ENCODE measurements around the gene OCRL.

DNA sequence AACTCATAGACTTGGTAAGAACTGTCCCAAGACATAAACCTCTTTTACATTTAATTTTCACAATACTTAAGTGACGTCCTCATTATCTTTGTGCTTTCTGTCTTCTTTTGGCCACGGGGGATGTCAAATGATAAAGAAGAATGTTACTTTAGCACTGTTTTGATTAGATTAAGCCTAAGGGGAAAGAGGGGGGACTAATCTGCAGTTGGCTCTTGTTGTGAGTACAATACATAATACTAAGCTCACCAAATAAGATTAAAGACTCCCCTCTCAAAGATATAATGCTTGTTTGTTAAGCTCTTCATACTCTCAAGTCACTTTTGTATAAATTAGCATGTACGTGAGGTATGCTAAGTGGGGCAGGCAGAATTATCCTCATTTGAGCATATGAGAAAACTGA lies 36.5 kb downstream of the OCRL start:
- TF ChIP-seq, protein P1, sequence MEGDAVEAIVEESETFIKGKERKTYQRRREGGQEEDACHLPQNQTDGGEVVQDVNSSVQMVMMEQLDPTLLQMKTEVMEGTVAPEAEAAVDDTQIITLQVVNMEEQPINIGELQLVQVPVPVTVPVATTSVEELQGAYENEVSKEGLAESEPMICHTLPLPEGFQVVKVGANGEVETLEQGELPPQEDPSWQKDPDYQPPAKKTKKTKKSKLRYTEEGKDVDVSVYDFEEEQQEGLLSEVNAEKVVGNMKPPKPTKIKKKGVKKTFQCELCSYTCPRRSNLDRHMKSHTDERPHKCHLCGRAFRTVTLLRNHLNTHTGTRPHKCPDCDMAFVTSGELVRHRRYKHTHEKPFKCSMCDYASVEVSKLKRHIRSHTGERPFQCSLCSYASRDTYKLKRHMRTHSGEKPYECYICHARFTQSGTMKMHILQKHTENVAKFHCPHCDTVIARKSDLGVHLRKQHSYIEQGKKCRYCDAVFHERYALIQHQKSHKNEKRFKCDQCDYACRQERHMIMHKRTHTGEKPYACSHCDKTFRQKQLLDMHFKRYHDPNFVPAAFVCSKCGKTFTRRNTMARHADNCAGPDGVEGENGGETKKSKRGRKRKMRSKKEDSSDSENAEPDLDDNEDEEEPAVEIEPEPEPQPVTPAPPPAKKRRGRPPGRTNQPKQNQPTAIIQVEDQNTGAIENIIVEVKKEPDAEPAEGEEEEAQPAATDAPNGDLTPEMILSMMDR (IDR thresholded peaks at IDR 0.05): no peak
- TF ChIP-seq GABPA (IDR thresholded peaks at IDR 0.05; ENCODE audit: low read depth) (no peak), POLR2AphosphoS5 (IDR thresholded peaks at IDR 0.05; ENCODE audit: low read depth, low read length) (no peak), SIN3A (IDR thresholded peaks at IDR 0.05; ENCODE audit: borderline replicate concordance, low read depth, low read length) (no peak), JUND (IDR thresholded peaks at IDR 0.05) (no peak), USF1 (IDR thresholded peaks at IDR 0.05; ENCODE audit: borderline replicate concordance, low read depth) (no peak), FOXM1 (IDR thresholded peaks at IDR 0.05; ENCODE audit: low read depth) (no peak)
- TF ChIP-seq, protein P2, sequence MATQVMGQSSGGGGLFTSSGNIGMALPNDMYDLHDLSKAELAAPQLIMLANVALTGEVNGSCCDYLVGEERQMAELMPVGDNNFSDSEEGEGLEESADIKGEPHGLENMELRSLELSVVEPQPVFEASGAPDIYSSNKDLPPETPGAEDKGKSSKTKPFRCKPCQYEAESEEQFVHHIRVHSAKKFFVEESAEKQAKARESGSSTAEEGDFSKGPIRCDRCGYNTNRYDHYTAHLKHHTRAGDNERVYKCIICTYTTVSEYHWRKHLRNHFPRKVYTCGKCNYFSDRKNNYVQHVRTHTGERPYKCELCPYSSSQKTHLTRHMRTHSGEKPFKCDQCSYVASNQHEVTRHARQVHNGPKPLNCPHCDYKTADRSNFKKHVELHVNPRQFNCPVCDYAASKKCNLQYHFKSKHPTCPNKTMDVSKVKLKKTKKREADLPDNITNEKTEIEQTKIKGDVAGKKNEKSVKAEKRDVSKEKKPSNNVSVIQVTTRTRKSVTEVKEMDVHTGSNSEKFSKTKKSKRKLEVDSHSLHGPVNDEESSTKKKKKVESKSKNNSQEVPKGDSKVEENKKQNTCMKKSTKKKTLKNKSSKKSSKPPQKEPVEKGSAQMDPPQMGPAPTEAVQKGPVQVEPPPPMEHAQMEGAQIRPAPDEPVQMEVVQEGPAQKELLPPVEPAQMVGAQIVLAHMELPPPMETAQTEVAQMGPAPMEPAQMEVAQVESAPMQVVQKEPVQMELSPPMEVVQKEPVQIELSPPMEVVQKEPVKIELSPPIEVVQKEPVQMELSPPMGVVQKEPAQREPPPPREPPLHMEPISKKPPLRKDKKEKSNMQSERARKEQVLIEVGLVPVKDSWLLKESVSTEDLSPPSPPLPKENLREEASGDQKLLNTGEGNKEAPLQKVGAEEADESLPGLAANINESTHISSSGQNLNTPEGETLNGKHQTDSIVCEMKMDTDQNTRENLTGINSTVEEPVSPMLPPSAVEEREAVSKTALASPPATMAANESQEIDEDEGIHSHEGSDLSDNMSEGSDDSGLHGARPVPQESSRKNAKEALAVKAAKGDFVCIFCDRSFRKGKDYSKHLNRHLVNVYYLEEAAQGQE (IDR thresholded peaks at IDR 0.05; ENCODE audit: low read depth, low read length): no peak

Data from SK-N-SH (cell line).